HG03103 (cell line): ENCODE results near the gene ST8SIA4.
"Not testable (repeated sequence)": the region's sequence is repeated elsewhere in the genome, so short reads cannot be mapped to it uniquely, and the experiment has no call there.

Experiments
- ATAC-seq: cut with Tn5 transposase; IDR thresholded peaks from one replicate; pipeline ENCODE4 v1.9.1; 2021; ENCODE audit warnings: low read depth; ENCODE audit not compliant: unreplicated experiment

ST8SIA4 gene

DNA sequence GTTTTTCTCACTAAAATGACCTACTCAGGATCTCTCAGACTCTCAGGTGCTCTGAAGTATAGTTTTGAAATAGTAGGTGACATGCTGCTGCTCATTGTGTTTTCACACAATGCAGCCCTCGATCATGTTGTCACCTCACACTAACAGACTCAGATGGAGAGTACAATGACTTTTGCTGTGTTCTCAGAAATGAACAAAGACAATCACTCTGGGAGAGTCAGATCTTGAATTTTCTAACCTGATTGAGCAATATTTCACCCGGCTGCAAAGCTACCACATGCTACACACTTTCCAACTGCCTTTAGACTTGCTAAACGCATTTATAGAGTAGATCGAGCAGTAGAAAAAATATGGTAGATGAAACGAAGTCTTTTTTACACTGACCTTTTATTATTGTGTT lies 113.4 kb downstream of the ST8SIA4 start:
- no peak for ATAC-seq

DNA sequence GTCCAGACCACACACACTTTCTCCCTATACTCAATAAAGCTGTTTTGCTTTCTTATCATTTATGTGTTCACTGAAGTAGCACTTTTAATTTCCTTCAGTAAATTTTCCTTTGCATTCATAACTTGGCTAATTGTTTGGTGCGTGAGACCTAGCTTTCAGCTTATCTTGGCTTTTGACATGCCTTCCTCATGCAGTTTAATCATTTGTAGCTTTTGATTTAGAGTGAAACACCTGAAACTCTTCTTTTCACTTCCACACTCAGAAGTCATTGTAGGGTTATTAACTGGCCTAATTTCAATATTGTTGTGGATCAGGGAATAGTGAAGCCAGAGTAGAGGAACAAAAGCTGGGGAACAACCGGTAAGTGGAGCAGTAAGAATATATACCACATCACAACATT lies 114.7 kb downstream of the ST8SIA4 start:
- no peak for ATAC-seq

DNA sequence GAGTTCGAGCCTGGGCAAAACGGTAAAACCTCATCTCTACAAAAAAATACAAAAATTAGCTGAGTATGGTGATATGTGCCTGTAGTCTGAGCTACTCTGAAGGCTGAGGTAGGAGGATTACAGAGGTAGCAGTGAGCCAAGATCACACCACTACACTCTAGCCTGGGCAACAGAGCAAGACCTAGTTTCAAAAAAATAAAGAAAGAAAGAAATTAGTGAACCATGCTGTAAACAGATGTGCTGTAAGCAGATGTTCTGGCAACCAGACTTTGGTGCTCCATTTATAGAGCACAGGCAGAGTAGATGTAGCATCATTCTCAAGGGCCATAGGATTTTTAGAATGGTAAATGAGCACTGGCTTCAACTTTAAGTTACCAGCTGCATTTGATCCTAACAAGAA lies 115.4 kb downstream of the ST8SIA4 start:
- peak; percentile 75 for ATAC-seq

DNA sequence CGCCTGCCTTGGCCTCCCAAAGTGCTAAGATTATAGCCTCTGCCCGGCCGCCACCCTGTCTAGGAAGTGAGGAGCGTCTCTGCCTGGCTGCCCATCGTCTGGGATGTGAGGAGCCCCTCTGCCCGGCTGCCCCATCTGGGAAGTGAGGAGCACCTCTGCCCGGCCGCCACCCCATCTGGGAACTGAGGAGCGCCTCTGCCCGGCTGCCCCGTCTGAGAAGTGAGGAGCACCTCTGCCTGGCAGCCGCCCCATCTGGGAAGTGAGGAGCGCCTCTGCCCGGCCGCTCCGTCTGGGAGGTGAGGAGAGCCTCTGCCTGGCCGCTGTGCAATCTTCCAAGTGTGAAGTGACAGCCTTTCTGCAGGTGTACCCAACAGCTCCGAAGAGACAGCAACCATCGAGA lies 117.5 kb downstream of the ST8SIA4 start:
- ATAC-seq = not testable (repeated sequence)

DNA sequence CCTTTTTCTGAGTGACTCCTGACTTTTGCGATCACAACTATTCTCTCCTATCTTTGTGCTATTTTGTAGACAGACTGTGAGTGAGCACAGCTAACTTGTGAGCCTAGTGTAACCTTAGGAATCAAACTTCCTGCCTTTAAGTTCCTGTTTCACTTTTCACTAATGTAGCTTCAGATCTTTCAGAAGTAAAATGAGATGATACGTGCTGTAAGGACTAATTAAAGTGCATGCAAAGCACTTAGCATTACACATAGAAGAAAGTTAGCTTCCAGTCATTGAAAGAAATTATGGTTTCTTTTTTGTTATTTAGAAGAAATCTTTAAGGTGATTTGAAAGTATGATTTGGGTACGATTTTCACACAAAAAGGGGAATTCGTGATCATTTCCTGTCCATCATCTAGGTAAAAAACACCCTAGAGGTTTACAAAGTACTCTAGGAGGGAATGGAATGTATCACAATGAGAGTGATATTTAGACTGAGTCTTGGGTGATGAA lies 122.7 kb downstream of the ST8SIA4 start:
- ATAC-seq = peak; percentile 64

DNA sequence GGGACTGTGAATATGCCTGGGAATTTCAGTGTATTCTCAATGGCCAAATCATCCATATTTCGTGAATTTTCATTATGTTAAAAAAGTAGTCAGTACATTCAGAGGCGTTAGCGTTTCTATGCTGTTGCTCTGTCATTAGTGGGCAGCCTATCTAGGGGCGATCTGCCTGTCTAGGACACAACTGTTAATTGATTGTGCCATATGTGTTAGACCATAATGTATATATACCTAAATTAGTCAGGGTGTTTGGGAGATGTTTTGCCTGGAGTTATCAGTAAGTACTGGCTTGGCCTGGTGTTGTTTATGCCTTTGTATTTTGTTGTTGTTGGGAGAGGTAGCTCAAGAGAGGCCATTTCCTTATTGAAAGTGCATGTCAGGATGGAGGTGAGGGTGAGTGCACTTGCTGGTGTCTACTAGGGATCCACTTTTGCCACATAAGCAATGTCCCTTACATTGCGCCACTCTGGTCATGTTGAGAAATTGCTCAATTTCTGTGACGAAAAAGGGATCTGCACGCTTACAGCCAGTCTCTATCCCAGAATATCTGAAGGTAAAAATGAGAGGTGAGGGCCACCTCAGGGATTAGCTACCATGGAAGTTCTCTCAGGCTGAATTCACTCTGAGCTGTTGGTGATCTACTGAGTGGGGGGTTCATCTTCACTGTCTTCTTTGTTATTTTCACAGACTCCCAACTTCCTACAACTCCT lies 123.3 kb downstream of the ST8SIA4 start:
- peak; percentile 28 for ATAC-seq

DNA sequence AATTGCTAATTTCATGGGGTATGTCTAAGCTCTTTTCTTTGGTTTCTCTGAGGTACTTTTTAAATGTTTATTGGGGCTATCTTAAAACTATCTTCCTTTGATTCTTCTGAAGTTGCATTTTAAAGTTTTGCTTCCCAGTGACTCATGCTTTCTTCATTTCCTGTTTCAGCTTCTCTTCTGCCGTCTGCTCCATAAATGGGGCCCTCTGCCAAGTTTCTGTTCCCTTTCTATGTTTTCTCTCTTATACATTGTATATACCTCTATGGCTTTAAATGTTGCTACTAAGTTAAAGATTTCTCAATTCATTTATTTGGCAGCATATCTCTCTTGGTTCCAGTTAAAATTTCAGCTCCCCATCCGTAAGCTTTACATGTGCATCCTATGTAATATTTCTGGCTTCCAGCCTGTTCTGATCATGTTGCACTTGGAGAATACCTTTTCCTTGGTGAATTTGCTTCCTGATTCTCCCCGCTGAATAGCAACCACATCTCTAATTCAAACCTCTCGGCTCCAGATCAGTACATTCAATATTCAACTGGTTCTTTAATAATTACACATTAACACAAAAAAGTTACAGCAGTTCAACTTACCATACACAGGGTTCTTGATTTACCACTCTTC lies 125.3 kb downstream of the ST8SIA4 start:
- peak; percentile 68 for ATAC-seq

DNA sequence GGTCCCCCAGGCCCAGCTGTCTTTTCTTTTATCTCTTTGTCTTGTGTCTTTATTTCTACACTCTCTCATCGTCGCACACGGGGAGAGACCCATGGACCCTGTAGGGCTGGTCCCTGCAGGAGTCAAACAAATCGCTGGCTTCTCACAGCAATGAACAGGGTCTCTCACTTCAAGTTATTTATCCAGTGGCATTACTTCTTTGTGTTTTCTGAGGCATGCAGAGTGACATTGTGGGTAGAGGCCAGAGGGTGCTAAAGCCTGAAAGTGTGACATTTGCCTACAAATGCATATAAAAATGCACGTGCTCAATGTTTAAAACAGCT lies 127.6 kb downstream of the ST8SIA4 start:
- ATAC-seq = no peak

DNA sequence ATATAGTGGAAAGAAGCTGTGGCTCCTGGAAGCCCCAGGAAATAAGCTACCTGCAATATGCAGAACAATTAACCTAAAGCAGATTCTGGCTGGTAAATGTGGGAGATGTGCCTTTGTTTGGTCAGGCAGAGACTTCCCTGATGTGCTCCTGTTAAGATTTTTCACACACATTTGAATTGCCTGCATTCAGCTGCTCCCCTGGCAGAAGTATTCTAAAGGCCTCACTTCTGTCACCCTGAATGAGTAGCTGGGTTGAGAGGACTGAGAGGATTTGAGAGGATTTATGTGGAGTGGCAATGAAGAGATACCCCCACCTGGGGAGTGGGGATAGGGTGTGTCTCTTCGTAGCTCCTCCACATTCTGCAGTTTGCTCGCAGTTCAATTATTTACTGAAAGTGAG lies 130.5 kb downstream of the ST8SIA4 start:
- ATAC-seq = no peak

DNA sequence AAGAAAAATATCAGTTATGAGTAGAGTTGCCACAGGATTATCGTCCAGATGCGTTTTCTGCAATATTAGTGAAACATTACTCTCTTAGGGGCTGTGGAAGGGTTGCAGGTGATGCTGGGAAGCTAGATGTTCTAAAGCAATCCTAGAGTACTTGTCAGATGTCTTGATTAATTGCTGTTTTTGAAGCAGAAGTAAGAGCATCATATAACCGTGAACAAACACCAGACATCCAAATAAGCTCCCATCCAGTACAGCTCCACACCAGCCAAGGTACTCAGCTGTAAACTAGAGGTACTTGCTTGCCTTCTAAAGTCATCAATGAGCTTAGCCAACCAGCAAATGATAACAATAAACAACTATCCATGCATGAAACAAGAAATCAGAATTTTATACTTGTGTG lies 131.1 kb downstream of the ST8SIA4 start:
- ATAC-seq = no peak

DNA sequence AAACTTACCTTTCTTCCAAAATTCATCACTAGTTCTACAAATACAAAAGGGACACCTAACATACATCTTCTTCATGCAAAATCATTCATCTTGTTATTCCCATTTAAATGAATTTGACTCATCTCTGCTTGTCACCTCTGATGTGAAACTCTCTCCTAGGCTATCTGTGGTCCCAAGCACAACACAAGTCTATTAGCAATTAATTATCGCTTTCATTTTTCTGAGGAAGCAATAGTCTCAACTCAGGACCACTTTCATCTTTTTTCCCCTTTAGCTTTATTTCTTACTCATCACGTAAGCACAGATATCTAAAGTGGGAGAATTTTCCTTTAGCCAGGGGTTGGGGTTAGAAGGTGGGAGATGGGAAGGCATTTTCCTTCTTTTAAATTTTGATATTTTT lies 131.9 kb downstream of the ST8SIA4 start:
- ATAC-seq = no peak

DNA sequence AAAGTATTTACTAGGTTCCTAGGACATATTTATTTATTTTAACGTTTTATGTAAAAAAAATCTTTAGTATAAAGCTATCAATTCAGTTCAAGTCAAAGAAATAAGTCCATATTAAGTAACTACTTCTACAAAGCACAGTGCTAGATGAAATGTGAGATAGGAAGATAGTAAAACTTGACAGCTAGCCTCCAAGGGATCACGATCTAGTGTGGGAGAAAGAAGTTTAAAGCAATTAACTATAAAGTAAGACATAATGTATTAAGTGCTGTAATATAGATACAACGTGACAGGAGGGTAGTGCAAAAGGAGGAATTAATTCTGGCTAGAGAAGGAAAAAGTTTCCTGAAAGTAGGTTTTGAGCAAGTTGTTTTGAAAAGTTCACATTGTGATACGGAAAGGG lies 134.9 kb downstream of the ST8SIA4 start:
- no peak for ATAC-seq

DNA sequence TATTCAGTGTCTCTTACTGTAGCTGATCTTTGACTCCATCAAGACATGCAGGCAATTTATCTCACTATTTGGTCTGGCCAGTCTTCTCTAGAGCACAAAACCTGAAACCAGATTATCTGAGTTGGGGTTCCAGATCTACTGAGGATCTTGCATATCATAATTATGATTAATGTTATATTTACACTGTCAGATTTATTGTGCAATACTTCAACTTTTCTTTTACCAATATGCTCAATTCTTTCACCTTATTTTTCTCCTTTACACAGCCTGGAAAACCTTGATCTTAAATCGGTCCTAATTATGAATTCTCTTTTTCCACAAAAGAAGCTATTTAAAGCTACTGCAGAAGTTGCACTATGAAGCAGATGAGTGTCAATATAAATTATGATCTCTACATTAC lies 140.1 kb downstream of the ST8SIA4 start:
- ATAC-seq = no peak

DNA sequence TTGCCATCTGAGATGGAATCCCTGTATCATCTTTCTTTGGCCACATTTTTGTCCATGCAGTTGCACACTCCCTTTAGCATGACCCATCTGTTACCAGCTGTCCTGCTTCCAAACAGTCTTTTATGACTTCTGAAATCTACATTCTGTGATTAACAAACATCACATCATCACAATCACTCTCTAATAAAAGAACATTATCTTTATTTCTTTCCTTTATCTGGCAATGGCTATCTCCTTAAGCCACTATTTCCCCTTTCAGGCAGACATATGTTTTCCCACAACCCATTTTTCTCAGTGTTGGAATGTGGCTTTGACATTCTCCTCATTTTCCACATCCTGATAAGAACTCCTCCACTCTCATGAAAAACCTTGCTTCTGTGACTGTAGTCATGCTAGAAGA lies 141.0 kb downstream of the ST8SIA4 start:
- ATAC-seq = no peak

DNA sequence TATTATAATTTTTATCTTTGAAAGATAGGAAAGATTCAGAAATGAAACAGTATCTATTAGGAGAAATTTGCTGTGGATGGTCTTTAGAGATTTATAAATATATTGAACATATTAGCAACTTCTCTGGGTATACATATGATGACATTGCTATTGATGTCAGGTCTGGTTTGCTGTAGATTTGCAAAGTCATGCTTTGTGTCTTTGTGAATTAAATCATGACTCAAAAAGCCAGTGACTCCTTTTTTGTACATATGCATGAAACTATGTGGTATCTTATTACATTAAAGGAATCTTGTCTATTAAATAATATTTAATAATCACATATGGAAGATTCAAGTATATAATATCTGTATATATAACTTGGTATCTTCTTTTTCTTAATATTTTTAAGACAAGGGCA lies 141.9 kb downstream of the ST8SIA4 start:
- ATAC-seq = no peak

DNA sequence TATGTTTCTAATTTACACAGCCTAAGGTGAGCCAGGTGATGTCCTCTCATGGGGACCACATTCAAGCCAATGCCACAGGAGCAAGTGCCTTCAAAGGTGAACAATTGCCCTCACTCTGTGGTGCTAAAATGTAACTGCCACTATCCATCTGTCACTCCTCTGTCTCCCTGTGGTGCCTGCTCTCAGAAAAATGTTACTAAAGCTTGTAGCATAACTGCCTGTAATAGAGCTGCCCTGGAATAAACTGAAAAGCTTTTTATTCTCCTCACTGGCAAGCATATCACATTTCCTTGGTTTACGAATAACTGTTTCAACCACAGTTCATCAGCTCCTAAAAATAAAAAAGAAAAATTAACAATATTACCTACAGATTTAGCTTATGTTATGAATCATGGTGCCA lies 142.4 kb downstream of the ST8SIA4 start:
- ATAC-seq = no peak

DNA sequence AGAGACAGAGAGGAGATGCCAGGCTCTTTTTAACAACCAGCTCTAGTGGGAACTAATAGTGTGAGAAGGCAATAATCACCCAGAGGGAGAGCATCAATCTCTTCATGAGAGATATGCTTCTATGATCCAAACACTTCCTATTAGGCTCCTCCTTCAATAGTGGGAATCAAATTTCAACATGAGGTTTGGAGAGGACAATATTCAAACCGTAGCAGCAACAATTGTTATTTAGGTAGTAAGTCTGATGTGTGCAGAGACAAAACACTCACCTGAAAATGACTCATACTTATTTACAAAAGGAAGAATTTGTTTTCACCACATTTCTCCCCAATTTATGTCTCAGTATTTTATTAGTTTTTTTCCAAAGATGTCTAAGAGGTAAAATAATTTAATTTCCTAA lies 144.3 kb downstream of the ST8SIA4 start:
- no peak for ATAC-seq

DNA sequence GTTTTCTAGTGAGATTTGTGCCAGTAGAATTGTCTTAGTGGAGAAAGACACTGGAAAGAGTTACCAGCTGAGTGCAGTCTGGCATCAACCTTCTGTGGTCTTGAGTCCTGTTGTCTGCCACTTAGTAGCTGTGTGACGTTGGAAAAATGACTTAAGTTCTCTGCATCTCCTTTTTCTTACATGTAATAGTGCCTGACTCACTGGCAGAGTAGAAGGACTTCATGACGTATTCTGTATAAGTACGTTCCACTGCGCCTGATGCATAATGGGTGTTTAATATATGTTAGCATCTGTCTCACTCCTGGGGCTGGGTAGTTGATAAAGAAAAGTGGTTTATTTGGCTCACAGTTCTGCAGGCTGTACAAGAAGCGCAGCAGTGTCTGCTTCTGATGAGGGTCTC lies 144.8 kb downstream of the ST8SIA4 start:
- no peak for ATAC-seq

DNA sequence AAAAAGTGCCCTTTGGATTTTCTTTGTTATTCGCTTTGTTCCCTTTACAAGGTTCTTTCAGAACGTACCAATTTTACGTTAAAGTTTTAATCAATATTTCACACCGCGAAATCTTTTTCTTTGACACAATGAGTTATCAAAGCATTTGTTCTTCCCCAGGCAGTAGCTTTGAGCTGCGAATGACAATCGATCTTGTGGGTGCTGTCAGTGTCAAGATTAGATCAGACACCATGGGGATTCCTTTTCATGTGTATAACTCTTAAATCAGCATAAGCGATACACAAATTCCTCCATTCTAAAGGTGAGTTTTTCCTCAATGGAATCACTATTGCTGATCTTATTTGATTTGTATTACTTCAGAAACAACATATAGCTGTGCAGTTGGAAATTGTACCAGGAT lies 145.5 kb downstream of the ST8SIA4 start:
- no peak for ATAC-seq
